Mucosa of descending colon (tissue), 3 donors: ENCODE results near the gene RPLP2. TPM values are rescaled to one million over a fixed set of nuclear protein-coding genes. Genes with fewer than 3 reads are reported as not detected.

ENCODE experiments used
- ATAC-seq: fragments of 200-7000 bp; cut with Tn5 transposase; one replicate; pipeline ENCODE4 v1.9.1; 2020; ENCODE audit warnings: mild to moderate bottlenecking, moderate library complexity
- DNase-seq, 3 donors: peaks; one replicate each; pipeline ENCODE4 v3.0.0-alpha.2; 2020
- H3K36me3 ChIP-seq: fragments of 200-600 bp; one replicate; pipeline ENCODE4 v1.8.0; 2021; ENCODE audit warnings: low read depth, mild to moderate bottlenecking
- H3K4me1 ChIP-seq: fragments of 200-600 bp; one replicate; pipeline ENCODE4 v1.8.0; 2021; ENCODE audit warnings: low read depth, mild to moderate bottlenecking
- H3K4me3 ChIP-seq: fragments of 200-600 bp; one replicate; pipeline ENCODE4 v1.8.0; 2021; ENCODE audit warnings: mild to moderate bottlenecking
- H3K9me3 ChIP-seq: fragments of 200-600 bp; one replicate; pipeline ENCODE4 v1.8.0; 2021; ENCODE audit warnings: mild to moderate bottlenecking
- intact Hi-C, 2 donors: fragments of 100-400 bp; cut with DNase I in 1 of 2; cut with micrococcal nuclease in 1 of 2; formaldehyde crosslinking; loops; one replicate each; pipeline versions ENCODE4 v1.11.0 to v1.11.1; 2022; cut with DNase I, micrococcal nuclease
- total RNA-seq, 3 donors: library from RNA; stranded (reverse); fragmentation: NEBNext Ultra II Directional in 2 of 3; extraction: Animal tissue kit (Norgen Biotek cat#: 25700) in 2 of 3; gene quantifications; one replicate each; pipeline versions ENCODE4 v1.2.1 to v1.2.4, GENCODE V29; 2021 to 2023
- TF ChIP-seq, protein P1 (sequence below): fragments of 200-600 bp; IDR thresholded peaks from one replicate; pipeline ENCODE4 v1.8.0; 2022; ENCODE audit warnings: antibody characterized with exemption, mild to moderate bottlenecking
- donor health status: DM: no; HTN: no; CAD: no; lungs with moderate emphysema.
- donor health status: DM: no; HTN: no; CAD: no.
- donor health status: DM: no; HTN: yes; CAD: no.

The RPLP2 gene
- total RNA-seq, 3 donors from 2014 or later, result 1,532 to 1,798 (median 1,652) TPM

DNA sequence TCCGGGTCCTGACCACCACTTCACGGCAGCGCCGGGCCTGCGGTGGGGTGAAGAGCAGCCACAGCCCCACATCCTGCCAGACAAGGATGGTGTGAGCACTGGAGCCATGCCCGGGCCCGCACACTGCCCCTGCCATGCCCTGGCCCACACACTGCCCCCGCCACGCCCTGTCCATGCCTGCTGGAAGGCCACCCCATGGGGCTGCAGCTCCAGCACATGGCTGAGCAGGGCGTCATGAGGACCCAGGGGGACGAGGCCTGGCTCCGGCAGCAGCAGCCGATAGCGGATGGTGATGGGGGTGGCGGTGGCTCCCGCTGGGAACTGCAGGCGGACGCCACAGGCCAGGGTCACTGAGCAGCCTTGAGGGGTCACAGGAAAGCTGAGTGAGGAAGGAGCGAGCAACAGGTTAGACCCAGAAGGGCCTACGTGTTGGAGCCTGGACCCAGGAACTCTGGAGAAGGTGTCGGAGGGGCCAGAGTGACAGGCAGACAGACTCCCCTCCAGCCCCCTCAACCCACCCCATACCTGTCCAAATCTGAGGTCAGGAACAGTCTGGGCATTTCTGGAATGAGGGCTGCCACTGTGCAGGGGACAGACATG lies 7.6 kb upstream of the RPLP2 start:
- intact Hi-C loops, result no loop called here
- no peaks in the 10 kb centered on the region for H3K9me3 ChIP-seq

DNA sequence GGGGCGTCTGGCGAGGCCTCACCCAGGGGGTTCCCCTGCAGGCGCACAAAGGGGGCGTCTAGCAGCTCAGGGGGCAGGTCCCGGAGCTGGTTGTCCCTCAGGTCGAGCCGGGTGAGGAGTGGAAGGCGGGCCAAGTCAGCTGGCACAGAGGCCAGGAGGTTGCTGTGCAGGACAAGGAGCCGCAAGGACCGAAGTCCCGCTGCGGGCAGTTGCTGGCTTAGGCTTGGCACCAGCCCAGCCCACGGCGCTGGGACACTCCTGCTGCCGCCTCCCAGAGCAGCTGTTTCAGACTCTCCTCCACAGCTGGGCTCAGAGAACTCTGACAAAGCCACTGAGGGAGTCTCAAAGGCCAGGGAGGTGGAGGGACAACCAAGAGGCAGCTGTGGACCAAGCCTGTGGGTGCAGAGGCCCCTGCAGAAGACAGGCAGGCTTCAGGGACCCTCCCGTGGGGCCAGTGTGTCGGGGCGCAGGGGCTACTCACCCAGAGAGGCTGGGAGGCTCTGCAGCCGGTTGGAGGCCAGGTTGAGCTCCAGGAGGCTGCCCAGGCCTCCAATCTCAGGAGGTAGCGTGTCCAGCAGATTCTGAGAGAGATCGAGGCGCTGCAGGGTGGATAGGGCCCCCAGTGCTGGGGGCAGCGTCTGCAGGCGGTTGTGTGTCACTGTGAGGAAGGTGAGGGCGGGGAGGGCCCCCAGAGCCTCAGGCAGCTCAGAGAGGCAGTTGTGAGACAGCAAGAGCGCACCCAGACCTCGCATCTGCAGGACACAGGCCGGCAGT lies 6.9 kb upstream of the RPLP2 start:
- ATAC-seq, result no peak
- no peak for DNase-seq
- Histone ChIP-seq H3K9me3 (no peaks in the 10 kb centered on the region), H3K36me3 (no peaks in the 10 kb centered on the region), H3K4me3 (no peak overlapping the region), H3K4me1 (peaks cover 22% of the 10 kb centered on the region)
- TF ChIP-seq, protein P1, sequence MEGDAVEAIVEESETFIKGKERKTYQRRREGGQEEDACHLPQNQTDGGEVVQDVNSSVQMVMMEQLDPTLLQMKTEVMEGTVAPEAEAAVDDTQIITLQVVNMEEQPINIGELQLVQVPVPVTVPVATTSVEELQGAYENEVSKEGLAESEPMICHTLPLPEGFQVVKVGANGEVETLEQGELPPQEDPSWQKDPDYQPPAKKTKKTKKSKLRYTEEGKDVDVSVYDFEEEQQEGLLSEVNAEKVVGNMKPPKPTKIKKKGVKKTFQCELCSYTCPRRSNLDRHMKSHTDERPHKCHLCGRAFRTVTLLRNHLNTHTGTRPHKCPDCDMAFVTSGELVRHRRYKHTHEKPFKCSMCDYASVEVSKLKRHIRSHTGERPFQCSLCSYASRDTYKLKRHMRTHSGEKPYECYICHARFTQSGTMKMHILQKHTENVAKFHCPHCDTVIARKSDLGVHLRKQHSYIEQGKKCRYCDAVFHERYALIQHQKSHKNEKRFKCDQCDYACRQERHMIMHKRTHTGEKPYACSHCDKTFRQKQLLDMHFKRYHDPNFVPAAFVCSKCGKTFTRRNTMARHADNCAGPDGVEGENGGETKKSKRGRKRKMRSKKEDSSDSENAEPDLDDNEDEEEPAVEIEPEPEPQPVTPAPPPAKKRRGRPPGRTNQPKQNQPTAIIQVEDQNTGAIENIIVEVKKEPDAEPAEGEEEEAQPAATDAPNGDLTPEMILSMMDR, result no peak
- intact Hi-C loops, result no loop called here

More for the DNA sequence above, 7.6 kb upstream of the RPLP2 start:
- Histone ChIP-seq H3K4me3 (no peak overlapping the region), H3K36me3 (no peaks in the 10 kb centered on the region), H3K4me1 (peaks cover 22% of the 10 kb centered on the region)
- ATAC-seq, result no peak
- TF ChIP-seq, protein P1, result no peak
- no peak for DNase-seq

DNA sequence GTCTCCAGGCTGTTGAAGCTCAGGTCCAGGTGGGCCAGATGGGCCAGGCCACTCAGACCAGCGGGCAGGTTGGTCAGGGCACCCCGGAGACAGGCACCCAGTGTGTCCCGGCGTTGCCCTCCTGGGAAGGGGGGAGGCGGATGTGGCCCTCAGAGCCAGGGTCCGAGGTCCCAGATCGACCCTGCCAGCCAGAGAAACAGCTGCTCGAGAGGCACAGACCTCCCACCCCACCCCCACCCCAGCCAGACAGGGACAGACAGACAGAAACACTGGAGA lies 6.4 kb upstream of the RPLP2 start:
- H3K4me3 ChIP-seq, result no peak overlapping the region

DNA sequence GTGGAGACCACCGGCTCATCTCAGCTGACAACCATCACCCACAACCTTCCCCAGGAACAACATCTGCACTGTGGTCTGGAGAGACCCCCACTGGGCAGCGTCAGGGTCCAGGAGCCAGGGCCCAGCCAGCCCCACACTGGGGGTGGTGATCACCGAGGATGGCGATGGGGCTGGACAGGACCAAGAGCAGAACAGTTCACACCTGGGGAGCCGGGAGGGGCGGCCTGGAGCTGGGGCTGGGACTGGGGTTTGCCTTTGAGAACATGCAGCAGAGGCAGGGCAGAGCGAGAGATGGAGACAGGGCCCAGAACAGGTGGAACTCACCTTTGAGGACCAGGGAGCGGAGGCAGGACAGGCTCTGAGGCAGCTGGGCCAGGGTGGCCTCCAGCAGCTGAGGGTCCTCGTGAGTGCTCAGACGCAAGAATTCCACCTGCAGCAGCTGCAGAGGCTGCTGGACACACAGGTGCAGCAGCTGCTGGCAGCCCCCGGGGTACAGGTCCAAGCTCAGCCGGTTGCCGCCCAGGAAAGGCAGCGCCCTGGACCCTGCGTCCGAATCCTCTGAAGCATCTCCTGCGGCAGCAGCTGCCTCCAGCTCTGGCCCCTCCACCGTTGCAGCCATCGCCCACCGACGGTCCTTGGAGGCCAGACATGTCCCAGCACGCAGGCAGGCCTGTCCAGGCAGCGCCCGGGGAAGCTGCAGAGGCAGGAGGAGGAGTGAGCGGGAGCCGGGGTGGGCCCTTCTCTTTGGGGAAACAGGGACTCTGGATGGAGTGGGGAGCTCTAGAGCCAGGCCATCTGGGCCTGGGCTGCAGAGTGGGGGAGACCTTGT lies 5.8 kb upstream of the RPLP2 start:
- DNase-seq (peak in 2 of 3 donors; percentile 51 to 68), ATAC-seq (no peak)
- H3K4me1 ChIP-seq, result peaks cover 26% of the 10 kb centered on the region
- no peaks in the 10 kb centered on the region for H3K9me3 ChIP-seq
- TF ChIP-seq, protein P1, result no peak
- intact Hi-C loops, result no loop called here
- H3K4me3 ChIP-seq, result no peak overlapping the region
- H3K36me3 ChIP-seq, result no peaks in the 10 kb centered on the region

More for the DNA sequence above, 6.4 kb upstream of the RPLP2 start:
- TF ChIP-seq, protein P1, result no peak
- DNase-seq (no peak), ATAC-seq (no peak)
- H3K9me3 ChIP-seq, result no peaks in the 10 kb centered on the region
- H3K36me3 ChIP-seq, result no peaks in the 10 kb centered on the region
- H3K4me1 ChIP-seq, result peaks cover 25% of the 10 kb centered on the region
- intact Hi-C loops, result no loop called here

DNA sequence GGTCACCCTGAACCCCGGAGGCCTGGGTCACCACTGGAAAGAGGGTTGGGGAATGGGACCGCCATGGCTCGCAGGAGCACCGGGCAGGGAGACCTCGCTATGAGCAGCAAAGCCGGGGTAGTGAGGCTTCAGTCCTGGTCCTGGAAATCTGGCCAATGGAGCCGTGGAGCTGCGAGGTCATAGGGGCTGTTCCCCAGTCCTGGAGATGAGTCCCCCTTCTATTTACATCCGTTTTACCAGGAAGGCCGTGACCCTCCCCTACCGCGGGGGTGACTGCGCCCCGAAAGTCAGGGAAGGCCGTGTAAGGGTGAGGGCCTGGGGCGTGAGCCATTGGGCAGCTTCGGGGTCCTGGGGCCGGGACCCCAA lies 5.2 kb upstream of the RPLP2 start:
- ATAC-seq (no peak), DNase-seq (peak in 1 of 3 donors; percentile 63)
- Histone ChIP-seq H3K4me1 (peaks cover 26% of the 10 kb centered on the region), H3K9me3 (no peaks in the 10 kb centered on the region), H3K36me3 (no peaks in the 10 kb centered on the region), H3K4me3 (no peak overlapping the region)
- TF ChIP-seq, protein P1, result no peak
- intact Hi-C loops, result no loop called here
